Measurements from ENCODE around the gene COL6A2.

DNA sequence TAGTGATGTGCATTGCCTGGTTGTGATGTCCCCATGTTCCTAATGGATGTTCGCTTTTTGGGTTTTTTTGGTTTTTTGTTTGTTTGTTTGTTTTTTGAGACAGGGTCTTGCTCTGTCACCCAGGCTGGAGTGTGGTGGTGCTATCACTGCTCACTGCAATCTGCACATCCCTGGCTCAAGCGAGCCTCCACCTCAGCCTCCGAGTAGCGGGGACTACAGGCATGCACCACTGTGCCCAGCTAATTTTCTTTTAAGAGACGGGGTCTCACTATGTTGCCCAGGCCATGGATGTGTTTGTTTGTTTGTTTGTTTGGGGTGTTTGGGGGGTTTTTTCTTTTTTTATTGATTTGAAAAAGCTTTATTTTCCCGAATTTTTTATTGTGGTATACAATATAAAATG, 2.1 kb downstream of the COL6A2 start:
- TF ChIP-seq, protein P1, sequence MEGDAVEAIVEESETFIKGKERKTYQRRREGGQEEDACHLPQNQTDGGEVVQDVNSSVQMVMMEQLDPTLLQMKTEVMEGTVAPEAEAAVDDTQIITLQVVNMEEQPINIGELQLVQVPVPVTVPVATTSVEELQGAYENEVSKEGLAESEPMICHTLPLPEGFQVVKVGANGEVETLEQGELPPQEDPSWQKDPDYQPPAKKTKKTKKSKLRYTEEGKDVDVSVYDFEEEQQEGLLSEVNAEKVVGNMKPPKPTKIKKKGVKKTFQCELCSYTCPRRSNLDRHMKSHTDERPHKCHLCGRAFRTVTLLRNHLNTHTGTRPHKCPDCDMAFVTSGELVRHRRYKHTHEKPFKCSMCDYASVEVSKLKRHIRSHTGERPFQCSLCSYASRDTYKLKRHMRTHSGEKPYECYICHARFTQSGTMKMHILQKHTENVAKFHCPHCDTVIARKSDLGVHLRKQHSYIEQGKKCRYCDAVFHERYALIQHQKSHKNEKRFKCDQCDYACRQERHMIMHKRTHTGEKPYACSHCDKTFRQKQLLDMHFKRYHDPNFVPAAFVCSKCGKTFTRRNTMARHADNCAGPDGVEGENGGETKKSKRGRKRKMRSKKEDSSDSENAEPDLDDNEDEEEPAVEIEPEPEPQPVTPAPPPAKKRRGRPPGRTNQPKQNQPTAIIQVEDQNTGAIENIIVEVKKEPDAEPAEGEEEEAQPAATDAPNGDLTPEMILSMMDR (IDR thresholded peaks at IDR 0.05): no peak
- no peak for TF ChIP-seq POLR2AphosphoS5 (IDR thresholded peaks at IDR 0.05; ENCODE audit: low read depth, low read length)
- TF ChIP-seq RXRA (IDR thresholded peaks at IDR 0.05; ENCODE audit: borderline replicate concordance, low read depth): no peak
- TF ChIP-seq, protein P2, sequence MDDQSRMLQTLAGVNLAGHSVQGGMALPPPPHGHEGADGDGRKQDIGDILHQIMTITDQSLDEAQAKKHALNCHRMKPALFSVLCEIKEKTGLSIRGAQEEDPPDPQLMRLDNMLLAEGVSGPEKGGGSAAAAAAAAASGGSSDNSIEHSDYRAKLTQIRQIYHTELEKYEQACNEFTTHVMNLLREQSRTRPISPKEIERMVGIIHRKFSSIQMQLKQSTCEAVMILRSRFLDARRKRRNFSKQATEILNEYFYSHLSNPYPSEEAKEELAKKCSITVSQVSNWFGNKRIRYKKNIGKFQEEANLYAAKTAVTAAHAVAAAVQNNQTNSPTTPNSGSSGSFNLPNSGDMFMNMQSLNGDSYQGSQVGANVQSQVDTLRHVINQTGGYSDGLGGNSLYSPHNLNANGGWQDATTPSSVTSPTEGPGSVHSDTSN (IDR thresholded peaks at IDR 0.05): no peak
- TF ChIP-seq EP300 (IDR thresholded peaks at IDR 0.05; ENCODE audit: borderline replicate concordance in 1 of 2, low read depth in 1 of 2, low read length in 1 of 2): no peak
- TF ChIP-seq SIN3A (IDR thresholded peaks at IDR 0.05; ENCODE audit: borderline replicate concordance, low read depth, low read length): no peak
- TF ChIP-seq, protein P3, sequence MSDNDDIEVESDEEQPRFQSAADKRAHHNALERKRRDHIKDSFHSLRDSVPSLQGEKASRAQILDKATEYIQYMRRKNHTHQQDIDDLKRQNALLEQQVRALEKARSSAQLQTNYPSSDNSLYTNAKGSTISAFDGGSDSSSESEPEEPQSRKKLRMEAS (IDR thresholded peaks at IDR 0.05; ENCODE audit: low read depth): no peak

All from SK-N-SH (cell line).